NT2/D1 (cell line): ENCODE data around the gene PCSK6.

Source experiments
- SUZ12 ChIP-seq: IDR thresholded peaks from 2 replicates; pipeline ENCODE4 v1.6.1; 2011; ENCODE audit not compliant: insufficient read length, insufficient read depth; ENCODE audit errors: extremely low read depth
- YY1 ChIP-seq: IDR thresholded peaks from 2 replicates; pipeline ENCODE4 v1.6.1; 2011; ENCODE audit not compliant: insufficient read length, insufficient read depth
- ZNF274 ChIP-seq: IDR thresholded peaks from 2 replicates; pipeline ENCODE4 v1.6.1; 2011; ENCODE audit warnings: mild to moderate bottlenecking, low read depth, low read length

GRCh38 chr15:101477851-101478362 lies 11.6 kb downstream of the PCSK6 start:
- TF ChIP-seq ZNF274 (no peak), SUZ12 (no peak), YY1 (no peak)
